HepG2 (cell line): ENCODE data around the gene APOC4.

Experiments used
- CTCF ChIP-seq: sonication (generic); formaldehyde crosslinking; IDR thresholded peaks from 2 replicates; pipeline ENCODE4 v1.5.0; 2020; ENCODE audit warnings: mild to moderate bottlenecking, missing genetic modification reagents, moderate library complexity
- DNMT1 ChIP-seq: sonication (generic); formaldehyde crosslinking; IDR thresholded peaks from 2 replicates; pipeline ENCODE4 v1.5.1; 2020; ENCODE audit warnings: mild to moderate bottlenecking, missing genetic modification reagents
- ELF4 ChIP-seq: sonication (generic); formaldehyde crosslinking; IDR thresholded peaks from 2 replicates; pipeline ENCODE4 v1.5.0; 2020; ENCODE audit warnings: missing genetic modification reagents, mild to moderate bottlenecking, moderate library complexity, borderline replicate concordance
- FOXK2 ChIP-seq: fragments of 450-650 bp; IDR thresholded peaks from 2 replicates; pipeline ENCODE4 v1.6.1; 2016
- MYNN ChIP-seq: sonication (generic); formaldehyde crosslinking; IDR thresholded peaks from 2 replicates; pipeline ENCODE4 v1.4.0; 2020; ENCODE audit warnings: mild to moderate bottlenecking, low read depth, missing genetic modification reagents
- NCOA2 ChIP-seq: sonication (generic); formaldehyde crosslinking; IDR thresholded peaks from 2 replicates; pipeline ENCODE4 v1.8.0; 2022; ENCODE audit warnings: inconsistent platforms
- PPARG ChIP-seq: conservative IDR thresholded peaks from 2 replicates; pipeline ENCODE4 v1.6.1; 2016; ENCODE audit warnings: missing biosample characterization, missing genetic modification reagents
- SMARCC2 ChIP-seq: fragments of 450-650 bp; IDR thresholded peaks from 2 replicates; pipeline ENCODE4 v1.6.1; 2017; ENCODE audit warnings: antibody characterized with exemption, mild to moderate bottlenecking
- ZNF576 ChIP-seq: sonication (generic); formaldehyde crosslinking; IDR thresholded peaks from 2 replicates; pipeline ENCODE4 v1.4.0; 2020; ENCODE audit warnings: mild to moderate bottlenecking, missing genetic modification reagents
- ZNF629 ChIP-seq: sonication (generic); formaldehyde crosslinking; conservative IDR thresholded peaks from 2 replicates; pipeline ENCODE4 v1.5.0; 2020; ENCODE audit warnings: missing genetic modification reagents
- TF ChIP-seq, protein P1 (sequence below): sonication (generic); formaldehyde crosslinking; IDR thresholded peaks from 2 replicates; pipeline ENCODE4 v1.5.1; 2020; ENCODE audit warnings: mild to moderate bottlenecking, missing genetic modification reagents, moderate library complexity
- TF ChIP-seq, protein P2 (sequence below), 2 experiments: fragments of 450-650 bp in 1 of 2; sonication (generic) in 1 of 2; formaldehyde crosslinking in 1 of 2; IDR thresholded peaks; 2 replicates each; pipeline versions ENCODE4 v1.6.1 to v1.8.0; 2016 to 2022; ENCODE audit warnings: antibody characterized with exemption in 1 of 2, mild to moderate bottlenecking in 1 of 2, missing genetic modification reagents in 1 of 2

DNA sequence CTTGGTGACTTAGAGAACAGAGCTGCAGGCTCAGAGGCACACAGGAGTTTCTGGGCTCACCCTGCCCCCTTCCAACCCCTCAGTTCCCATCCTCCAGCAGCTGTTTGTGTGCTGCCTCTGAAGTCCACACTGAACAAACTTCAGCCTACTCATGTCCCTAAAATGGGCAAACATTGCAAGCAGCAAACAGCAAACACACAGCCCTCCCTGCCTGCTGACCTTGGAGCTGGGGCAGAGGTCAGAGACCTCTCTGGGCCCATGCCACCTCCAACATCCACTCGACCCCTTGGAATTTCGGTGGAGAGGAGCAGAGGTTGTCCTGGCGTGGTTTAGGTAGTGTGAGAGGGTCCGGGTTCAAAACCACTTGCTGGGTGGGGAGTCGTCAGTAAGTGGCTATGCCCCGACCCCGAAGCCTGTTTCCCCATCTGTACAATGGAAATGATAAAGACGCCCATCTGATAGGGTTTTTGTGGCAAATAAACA, 17.8 kb upstream of the APOC4 start:
- TF ChIP-seq CTCF (CRISPR knock-in tag) (peak; percentile 28), ZNF629 (CRISPR knock-in tag) (peak; percentile 84), ZNF576 (CRISPR knock-in tag) (no peak), MYNN (CRISPR knock-in tag) (no peak), DNMT1 (no peak), SMARCC2 (no peak), FOXK2 (no peak; the same call in 1 of the 2 replicates), ELF4 (CRISPR knock-in tag) (no peak), PPARG (CRISPR knock-in tag) (peak; percentile 95), NCOA2 (CRISPR knock-in tag) (peak; percentile 99)
- TF ChIP-seq, protein P1, sequence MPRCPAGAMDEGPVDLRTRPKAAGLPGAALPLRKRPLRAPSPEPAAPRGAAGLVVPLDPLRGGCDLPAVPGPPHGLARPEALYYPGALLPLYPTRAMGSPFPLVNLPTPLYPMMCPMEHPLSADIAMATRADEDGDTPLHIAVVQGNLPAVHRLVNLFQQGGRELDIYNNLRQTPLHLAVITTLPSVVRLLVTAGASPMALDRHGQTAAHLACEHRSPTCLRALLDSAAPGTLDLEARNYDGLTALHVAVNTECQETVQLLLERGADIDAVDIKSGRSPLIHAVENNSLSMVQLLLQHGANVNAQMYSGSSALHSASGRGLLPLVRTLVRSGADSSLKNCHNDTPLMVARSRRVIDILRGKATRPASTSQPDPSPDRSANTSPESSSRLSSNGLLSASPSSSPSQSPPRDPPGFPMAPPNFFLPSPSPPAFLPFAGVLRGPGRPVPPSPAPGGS, result peak; percentile 91
- TF ChIP-seq, protein P2, sequence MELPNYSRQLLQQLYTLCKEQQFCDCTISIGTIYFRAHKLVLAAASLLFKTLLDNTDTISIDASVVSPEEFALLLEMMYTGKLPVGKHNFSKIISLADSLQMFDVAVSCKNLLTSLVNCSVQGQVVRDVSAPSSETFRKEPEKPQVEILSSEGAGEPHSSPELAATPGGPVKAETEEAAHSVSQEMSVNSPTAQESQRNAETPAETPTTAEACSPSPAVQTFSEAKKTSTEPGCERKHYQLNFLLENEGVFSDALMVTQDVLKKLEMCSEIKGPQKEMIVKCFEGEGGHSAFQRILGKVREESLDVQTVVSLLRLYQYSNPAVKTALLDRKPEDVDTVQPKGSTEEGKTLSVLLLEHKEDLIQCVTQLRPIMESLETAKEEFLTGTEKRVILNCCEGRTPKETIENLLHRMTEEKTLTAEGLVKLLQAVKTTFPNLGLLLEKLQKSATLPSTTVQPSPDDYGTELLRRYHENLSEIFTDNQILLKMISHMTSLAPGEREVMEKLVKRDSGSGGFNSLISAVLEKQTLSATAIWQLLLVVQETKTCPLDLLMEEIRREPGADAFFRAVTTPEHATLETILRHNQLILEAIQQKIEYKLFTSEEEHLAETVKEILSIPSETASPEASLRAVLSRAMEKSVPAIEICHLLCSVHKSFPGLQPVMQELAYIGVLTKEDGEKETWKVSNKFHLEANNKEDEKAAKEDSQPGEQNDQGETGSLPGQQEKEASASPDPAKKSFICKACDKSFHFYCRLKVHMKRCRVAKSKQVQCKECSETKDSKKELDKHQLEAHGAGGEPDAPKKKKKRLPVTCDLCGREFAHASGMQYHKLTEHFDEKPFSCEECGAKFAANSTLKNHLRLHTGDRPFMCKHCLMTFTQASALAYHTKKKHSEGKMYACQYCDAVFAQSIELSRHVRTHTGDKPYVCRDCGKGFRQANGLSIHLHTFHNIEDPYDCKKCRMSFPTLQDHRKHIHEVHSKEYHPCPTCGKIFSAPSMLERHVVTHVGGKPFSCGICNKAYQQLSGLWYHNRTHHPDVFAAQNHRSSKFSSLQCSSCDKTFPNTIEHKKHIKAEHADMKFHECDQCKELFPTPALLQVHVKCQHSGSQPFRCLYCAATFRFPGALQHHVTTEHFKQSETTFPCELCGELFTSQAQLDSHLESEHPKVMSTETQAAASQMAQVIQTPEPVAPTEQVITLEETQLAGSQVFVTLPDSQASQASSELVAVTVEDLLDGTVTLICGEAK (IDR thresholded peaks at IDR 0.05), result no peak
- TF ChIP-seq, protein P2 (CRISPR knock-in tag; IDR thresholded peaks at IDR 0.05), result no peak
